IMR-90 (cell line): ENCODE results near the gene RAI14.

Experiments
- BHLHE40 ChIP-seq: fragments of 150-350 bp; IDR thresholded peaks from 2 replicates; pipeline ENCODE4 v1.6.1; 2016; ENCODE audit warnings: mild to moderate bottlenecking, low read depth, low read length
- POLR2A ChIP-seq: IDR thresholded peaks from 2 replicates; pipeline ENCODE4 v1.6.1; 2012; ENCODE audit warnings: mild to moderate bottlenecking, low read depth, low read length
- TF ChIP-seq, protein P1 (sequence below): conservative IDR thresholded peaks from 2 replicates; pipeline ENCODE4 v1.5.1; 2012; ENCODE audit warnings: mild to moderate bottlenecking, low read depth, low read length, improper control_type of control experiment
- TF ChIP-seq, protein P2 (sequence below): fragments of 150-350 bp; IDR thresholded peaks from 2 replicates; pipeline ENCODE4 v1.6.1; 2016; ENCODE audit warnings: low read depth, mild to moderate bottlenecking, low read length, moderate library complexity, borderline replicate concordance

- TF ChIP-seq POLR2A: no peak; the same call in 1 of the 2 replicates
- TF ChIP-seq, protein P1, sequence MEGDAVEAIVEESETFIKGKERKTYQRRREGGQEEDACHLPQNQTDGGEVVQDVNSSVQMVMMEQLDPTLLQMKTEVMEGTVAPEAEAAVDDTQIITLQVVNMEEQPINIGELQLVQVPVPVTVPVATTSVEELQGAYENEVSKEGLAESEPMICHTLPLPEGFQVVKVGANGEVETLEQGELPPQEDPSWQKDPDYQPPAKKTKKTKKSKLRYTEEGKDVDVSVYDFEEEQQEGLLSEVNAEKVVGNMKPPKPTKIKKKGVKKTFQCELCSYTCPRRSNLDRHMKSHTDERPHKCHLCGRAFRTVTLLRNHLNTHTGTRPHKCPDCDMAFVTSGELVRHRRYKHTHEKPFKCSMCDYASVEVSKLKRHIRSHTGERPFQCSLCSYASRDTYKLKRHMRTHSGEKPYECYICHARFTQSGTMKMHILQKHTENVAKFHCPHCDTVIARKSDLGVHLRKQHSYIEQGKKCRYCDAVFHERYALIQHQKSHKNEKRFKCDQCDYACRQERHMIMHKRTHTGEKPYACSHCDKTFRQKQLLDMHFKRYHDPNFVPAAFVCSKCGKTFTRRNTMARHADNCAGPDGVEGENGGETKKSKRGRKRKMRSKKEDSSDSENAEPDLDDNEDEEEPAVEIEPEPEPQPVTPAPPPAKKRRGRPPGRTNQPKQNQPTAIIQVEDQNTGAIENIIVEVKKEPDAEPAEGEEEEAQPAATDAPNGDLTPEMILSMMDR: no peak
- TF ChIP-seq BHLHE40: no peak
- TF ChIP-seq, protein P2, sequence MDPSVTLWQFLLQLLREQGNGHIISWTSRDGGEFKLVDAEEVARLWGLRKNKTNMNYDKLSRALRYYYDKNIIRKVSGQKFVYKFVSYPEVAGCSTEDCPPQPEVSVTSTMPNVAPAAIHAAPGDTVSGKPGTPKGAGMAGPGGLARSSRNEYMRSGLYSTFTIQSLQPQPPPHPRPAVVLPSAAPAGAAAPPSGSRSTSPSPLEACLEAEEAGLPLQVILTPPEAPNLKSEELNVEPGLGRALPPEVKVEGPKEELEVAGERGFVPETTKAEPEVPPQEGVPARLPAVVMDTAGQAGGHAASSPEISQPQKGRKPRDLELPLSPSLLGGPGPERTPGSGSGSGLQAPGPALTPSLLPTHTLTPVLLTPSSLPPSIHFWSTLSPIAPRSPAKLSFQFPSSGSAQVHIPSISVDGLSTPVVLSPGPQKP: no peak
Measured at GRCh38 chr5:34806532-34806931, 150.4 kb downstream of the RAI14 start.
